Measurements from ENCODE around the gene KRT33A. TPM values are rescaled to one million over a fixed set of nuclear protein-coding genes. Genes with fewer than 3 reads are reported as not detected.

The KRT33A gene
- total RNA-seq, 1 experiment from 2014 or later, result not detected

DNA sequence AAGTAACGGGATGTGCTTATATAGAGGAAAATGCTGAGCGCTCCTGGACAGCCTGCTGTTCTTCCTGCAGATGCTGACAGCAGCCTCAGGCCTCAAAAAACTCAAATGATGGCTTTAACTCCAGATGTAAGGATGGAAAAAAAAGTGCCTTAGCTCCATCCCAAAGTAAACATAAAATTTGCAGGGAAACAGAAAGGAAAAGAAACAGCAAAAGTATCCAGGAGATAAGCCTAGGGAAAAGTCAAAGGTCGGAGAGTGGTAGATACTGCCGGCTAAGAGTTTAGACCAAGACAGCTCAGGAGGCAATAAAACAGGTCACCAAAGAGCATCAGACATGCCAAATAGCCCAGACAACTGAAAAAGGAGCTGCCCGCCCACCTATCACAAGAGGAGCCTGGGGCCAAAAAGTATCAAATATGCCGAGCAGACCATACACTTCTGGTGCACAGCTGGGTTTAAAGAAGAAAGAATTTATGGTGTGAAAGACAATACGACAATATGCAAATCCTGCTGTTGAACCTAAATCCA lies 39.8 kb upstream of the KRT33A start:
- Histone ChIP-seq H3K9ac (ENCODE audit: extremely low read depth, insufficient read length, low read length) (no peak overlapping the region), H3K56ac (ENCODE audit: insufficient read length, low read depth, low read length) (no peak overlapping the region)
- 0 out of 7 replicates have a peak, but pooled peaks cover 0 to 2% (median 0%) of the 10 kb centered on the region in 3 experiments for H3K36me3 Mint-ChIP-seq (ENCODE audit: insufficient read depth in 1 of 3, low read depth in 3 of 3)

More for the DNA sequence above, 39.8 kb upstream of the KRT33A start:
- no peak overlapping the region for H3K4me2 ChIP-seq (ENCODE audit: insufficient read depth, insufficient read length, low read length)
- no peak overlapping the region for H4K8ac ChIP-seq (replicated peaks; ENCODE audit: insufficient read length, low read depth, low read length)
- H3K27me3 Mint-ChIP-seq (ENCODE audit: low read depth), result no peaks in the 10 kb centered on the region
- H3K4me3 Mint-ChIP-seq, result no peak overlapping the region
- no peak for DNase-seq
- no CpG with 5 or more reads among the region's 7 CpGs for WGBS (ENCODE audit: extremely low coverage, insufficient read length, low lambda C conversion rate)
- no peaks in the 10 kb centered on the region for H3K79me2 ChIP-seq (ENCODE audit: insufficient read depth, low read length)
- no peak overlapping the region for H2AK5ac ChIP-seq (ENCODE audit: insufficient read length, low read length)
- no peak overlapping the region for H3K18ac ChIP-seq (ENCODE audit: insufficient read length, low read depth, low read length)
- H2AFZ ChIP-seq (ENCODE audit: low read length), result no peak overlapping the region
- H2BK5ac ChIP-seq (ENCODE audit: insufficient read length, low read length), result no peak overlapping the region
- peaks cover 0 to 3% of the 10 kb centered on the region in 2 experiments; a peak in 1 of 4 replicates for H3K4me1 Mint-ChIP-seq
- no peak overlapping the region for H3K4ac ChIP-seq (ENCODE audit: low read depth, low read length)
- H4K91ac ChIP-seq (ENCODE audit: insufficient read length, low read depth, low read length), result no peak overlapping the region
- H3K9me3 ChIP-seq (ENCODE audit: control insufficient read depth, low read depth, low read length), result no peaks in the 10 kb centered on the region
- no peak overlapping the region for H2BK120ac ChIP-seq (ENCODE audit: low read depth, low read length, poor library complexity, severe bottlenecking)
- TF ChIP-seq, protein P1, sequence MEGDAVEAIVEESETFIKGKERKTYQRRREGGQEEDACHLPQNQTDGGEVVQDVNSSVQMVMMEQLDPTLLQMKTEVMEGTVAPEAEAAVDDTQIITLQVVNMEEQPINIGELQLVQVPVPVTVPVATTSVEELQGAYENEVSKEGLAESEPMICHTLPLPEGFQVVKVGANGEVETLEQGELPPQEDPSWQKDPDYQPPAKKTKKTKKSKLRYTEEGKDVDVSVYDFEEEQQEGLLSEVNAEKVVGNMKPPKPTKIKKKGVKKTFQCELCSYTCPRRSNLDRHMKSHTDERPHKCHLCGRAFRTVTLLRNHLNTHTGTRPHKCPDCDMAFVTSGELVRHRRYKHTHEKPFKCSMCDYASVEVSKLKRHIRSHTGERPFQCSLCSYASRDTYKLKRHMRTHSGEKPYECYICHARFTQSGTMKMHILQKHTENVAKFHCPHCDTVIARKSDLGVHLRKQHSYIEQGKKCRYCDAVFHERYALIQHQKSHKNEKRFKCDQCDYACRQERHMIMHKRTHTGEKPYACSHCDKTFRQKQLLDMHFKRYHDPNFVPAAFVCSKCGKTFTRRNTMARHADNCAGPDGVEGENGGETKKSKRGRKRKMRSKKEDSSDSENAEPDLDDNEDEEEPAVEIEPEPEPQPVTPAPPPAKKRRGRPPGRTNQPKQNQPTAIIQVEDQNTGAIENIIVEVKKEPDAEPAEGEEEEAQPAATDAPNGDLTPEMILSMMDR (conservative IDR thresholded peaks at IDR 0.05), result no peak
- H3K14ac ChIP-seq (ENCODE audit: insufficient read depth, low read length), result no peak overlapping the region
- H2BK12ac ChIP-seq (ENCODE audit: insufficient read length, low read depth, low read length), result no peak overlapping the region
- H2BK15ac ChIP-seq (ENCODE audit: low read depth, low read length), result no peak overlapping the region
- H3T11ph ChIP-seq (ENCODE audit: low read length), result no peak overlapping the region
- no peaks in the 10 kb centered on the region for H3K79me1 ChIP-seq (ENCODE audit: insufficient read depth, low read depth, low read length, poor library complexity, severe bottlenecking)
- no peak overlapping the region for H2BK20ac ChIP-seq (ENCODE audit: low read depth, low read length, poor library complexity, severe bottlenecking)
- no peaks in the 10 kb centered on the region for H3K27me3 ChIP-seq (ENCODE audit: insufficient read depth, low read length)
- H3K4me1 ChIP-seq (ENCODE audit: insufficient read depth, low read length), result no peaks in the 10 kb centered on the region
- no peak overlapping the region for H4K5ac ChIP-seq (ENCODE audit: insufficient read length, low read depth, low read length)
- H3K23me2 ChIP-seq (ENCODE audit: insufficient read length, low read depth, low read length, poor library complexity, severe bottlenecking), result no peaks in the 10 kb centered on the region
- no peak overlapping the region for H3K23ac ChIP-seq (ENCODE audit: insufficient read length, low read depth, low read length)
- peaks cover 0 to 10% of the 10 kb centered on the region in 2 experiments; a peak in 3 of 5 replicates for H3K9me3 Mint-ChIP-seq
- H3K27ac ChIP-seq (ENCODE audit: insufficient read length, low read depth, low read length), result no peak overlapping the region
- no peak overlapping the region for H3K27ac Mint-ChIP-seq
- H4K20me1 ChIP-seq (ENCODE audit: control insufficient read depth, insufficient read depth, insufficient read length), result no peaks in the 10 kb centered on the region
